Activated naive CD4-positive, alpha-beta T cell treated with Interleukin-2 at 50 U/mL for 16 hours (primary cell): ENCODE results near the gene RIPK1.
A peak's percentile ranks its signal among the peaks of the same experiment; 100 is the strongest.

Source experiments
- DNase-seq: peaks from one replicate; pipeline ENCODE4 v3.0.0-alpha.2; 2020

RIPK1 gene

GRCh38 chr6:3086282-3086946, 18.1 kb downstream of the RIPK1 start:
- DNase-seq, result no peak

GRCh38 chr6:3088446-3088845, 20.2 kb downstream of the RIPK1 start:
- DNase-seq, result no peak

- DNase-seq, result no peak
These were observed 20.7 kb downstream of the RIPK1 start for GRCh38 chr6:3088968-3089367.

DNA sequence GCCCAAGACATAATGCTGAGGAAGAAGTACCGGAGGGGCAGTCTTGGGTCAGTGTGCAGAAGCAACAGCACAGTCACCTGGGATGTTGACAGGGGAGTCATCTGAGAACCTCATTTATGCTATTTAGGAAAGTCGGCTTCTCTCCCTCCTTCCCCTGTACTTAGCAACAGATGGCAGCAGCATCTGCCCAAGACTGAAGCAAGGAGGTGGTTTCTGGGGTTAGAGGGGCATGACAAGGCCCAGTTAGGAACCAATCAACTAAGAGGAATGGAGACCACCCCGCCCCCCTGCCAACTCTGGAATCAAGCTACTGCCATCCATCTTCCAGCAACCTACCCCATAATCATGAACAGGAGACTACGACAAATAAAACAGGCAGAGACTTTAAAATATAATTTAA, 21.7 kb downstream of the RIPK1 start:
- DNase-seq, result no peak

GRCh38 chr6:3094815-3095214, 26.5 kb downstream of the RIPK1 start:
- DNase-seq, result no peak

- no peak for DNase-seq
These were observed 34.6 kb downstream of the RIPK1 start for GRCh38 chr6:3102875-3103274.

DNA sequence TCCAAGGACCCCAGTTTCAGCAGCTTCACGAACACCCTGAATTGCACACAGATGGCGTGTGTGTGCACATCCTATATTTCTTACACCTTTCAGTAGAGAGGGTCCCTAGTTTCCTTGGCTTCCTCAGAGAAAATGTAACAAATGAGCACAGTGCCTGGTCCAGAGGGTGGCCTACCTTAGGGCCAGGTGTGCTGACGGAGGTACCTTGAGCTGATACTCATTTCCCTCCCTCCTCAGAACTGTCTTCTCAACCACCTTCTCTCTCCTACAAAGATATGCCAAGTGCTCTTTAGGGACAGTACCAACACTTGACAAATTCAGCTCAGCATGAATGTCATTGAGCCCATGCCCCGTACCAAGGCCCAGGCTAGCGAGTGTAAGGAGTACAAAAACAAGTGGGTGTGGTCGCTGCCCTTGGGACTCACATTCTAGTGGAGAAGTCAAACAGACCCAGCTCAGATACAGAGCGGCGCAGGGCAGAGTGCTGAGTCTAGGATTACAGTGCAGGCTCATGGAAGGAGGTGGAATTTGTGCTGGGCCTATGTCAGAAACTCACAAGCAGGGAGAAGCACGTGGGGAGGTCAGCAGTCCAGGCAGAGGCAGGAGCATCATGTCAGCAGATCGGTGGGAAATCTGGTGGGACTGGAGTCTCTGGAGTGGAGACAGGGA, 40.6 kb downstream of the RIPK1 start:
- no peak for DNase-seq

- DNase-seq, result no peak
These were observed 41.5 kb downstream of the RIPK1 start for GRCh38 chr6:3109761-3110160.

DNA sequence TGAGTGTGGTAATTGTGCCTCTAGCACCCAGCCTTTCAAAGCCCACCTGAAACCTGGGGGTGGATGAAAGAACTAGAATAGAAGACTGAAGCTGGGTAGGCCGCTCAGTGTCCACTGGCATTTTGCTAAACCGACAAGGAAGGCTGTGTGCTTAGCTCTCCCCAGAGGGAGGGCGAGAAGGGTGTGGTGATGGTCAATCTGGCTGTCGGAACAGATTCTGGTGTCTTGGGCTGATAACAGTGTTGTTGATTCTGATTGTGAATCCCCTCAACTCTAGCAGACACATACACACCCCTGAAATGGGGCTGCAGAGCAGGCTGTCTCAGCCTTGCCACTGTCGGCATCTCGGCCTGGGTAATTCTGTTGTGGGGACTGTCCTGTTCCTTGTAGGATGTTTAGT, 46.1 kb downstream of the RIPK1 start:
- DNase-seq, result no peak

DNA sequence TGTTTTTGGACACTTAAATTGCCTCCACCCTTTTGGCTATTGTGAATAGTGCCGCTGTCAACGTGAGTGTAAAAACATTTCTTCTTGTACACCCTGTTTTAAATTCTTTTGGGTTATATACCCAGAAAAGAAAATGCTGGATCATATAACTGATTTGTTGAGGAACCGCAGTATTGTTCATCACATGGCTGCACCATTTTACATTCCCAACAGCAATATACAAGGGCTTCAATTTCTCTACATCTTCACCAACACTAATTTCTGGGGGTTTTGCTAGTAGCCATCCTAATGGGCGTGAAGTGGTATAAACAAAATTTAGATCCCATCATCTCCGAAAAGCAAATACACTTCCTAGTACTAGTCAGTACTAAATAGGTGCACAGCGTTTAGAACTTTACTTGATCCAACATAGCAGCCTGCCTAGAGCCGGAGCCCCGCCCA, 49.6 kb downstream of the RIPK1 start:
- DNase-seq, result no peak

DNA sequence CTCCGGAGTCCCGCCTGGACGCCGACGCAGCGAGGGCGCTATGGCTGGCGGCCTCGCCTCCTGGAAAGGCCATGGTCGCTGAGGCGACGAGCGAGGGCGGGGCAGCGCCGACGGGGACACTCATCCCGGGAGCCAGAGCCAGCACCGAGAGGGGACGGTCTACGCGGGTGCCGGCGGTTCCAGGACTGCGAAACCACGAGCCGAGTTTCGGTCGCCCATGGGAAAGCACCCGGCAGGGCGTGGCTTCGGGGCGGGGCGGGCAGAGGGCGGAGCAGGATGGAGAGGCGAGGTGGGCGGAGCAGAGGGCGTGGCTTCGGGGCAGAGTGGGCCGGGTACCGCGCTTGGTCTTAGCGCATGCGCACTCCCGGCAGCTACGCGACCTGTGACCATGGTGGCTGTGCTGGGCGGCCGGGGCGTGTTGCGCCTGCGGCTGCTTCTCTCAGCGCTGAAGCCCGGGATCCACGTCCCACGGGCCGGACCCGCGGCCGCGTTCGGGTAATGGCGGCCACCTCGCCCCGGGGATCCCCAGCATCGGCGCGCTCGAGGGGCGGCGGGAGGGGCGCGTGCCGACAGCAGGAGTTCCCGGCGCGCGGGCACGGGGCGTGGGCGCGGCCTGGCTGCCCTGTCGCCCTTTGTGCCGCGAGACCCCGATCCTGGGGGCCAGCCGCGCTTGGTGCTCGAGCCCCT, 50.2 kb downstream of the RIPK1 start, which contains the start of gene BPHL:
Gene BPHL, plus strand, starts transcription at position 359 of the 687 bp plus-strand sequence. Its CDS starts 30 bp downstream, at position 389.
- peak; percentile 100 for DNase-seq

GRCh38 chr6:3119040-3119723, 50.9 kb downstream of the RIPK1 start:
- DNase-seq, result no peak

DNA sequence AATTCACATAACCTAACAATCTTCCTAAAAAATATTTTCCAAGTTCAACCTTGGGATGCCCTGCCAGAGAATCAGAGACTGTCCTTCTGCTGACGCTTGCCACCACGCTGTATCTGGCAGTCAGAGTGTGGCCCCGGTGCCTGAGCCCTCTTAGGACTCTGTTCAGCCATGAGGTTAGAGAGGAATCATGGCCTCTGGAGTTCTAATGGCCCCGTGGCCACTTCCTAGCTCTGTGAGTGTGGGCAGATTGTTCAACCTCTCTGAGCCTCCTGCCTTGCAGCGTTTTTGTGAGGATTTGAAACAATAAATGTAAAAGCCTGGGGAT, 52.4 kb downstream of the RIPK1 start:
- no peak for DNase-seq

DNA sequence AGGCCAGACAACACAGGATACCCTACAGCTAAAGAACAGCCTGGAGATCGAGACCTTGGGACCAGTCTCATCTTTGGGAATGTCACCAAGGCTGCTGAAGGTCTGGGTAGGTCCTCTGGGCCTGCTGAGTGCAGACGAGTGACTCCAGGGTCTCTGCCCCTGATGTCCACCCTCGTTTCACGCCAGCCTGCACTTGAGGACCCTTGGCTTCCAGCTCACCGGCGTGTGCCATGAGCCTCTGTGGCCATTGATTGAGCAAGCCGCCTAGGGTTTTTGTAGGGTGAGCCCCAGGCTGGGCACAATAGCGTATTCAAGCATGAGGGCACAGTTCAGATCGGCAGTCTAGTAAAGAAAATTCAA, 54.5 kb downstream of the RIPK1 start:
- no peak for DNase-seq

- DNase-seq, result no peak
These were observed 56.4 kb downstream of the RIPK1 start for GRCh38 chr6:3124667-3125066.

DNA sequence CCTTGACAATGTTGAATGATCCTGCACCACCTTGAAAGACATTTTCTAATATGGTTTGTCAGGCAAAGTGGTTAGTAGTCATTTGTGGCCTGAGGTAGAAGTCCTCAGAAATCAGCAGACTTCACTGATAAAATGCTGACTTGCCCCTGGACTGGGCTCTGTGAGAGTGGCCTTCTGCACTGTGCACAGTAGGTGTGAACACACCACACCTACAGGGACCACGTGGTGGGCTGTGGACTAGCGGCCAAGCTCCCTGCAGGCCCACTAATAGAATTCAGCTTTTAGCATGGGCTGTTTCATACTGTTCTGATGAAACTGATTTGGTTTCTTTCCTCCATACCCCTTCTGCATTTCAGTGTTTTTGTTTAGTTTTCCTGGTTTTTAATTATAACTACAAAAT, 57.5 kb downstream of the RIPK1 start:
- no peak for DNase-seq

GRCh38 chr6:3128356-3129108, 60.2 kb downstream of the RIPK1 start:
- no peak for DNase-seq

- DNase-seq, result no peak
These were observed 63.4 kb downstream of the RIPK1 start for GRCh38 chr6:3131695-3132094.

DNA sequence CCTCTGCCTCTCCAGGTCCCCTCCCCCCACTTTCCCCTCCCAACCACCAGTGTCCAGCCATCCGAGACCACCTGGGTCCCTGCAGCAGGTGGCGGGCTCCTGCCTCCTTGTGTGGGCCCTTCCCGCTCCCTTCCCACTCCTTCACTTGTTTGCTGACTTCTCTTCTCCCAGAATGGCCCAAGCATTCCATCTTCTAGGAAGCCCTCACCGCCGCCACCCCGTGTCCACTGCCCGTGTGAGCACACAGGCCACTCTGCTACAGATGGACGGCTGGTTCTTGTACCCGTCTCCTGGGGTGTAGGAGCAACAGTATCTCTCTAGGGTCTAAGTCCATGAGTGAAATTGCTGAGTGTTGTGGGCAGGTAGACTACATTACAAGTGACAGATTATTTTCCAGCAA, 65.2 kb downstream of the RIPK1 start:
- no peak for DNase-seq

- no peak for DNase-seq
These were observed 67.5 kb downstream of the RIPK1 start for GRCh38 chr6:3135668-3136291.

- DNase-seq, result no peak
These were observed 68.2 kb downstream of the RIPK1 start for GRCh38 chr6:3136292-3137011.
